ENCODE results near the gene A4GALT. TPM values are rescaled to one million over a fixed set of nuclear protein-coding genes. Genes with fewer than 3 reads are reported as not detected.

The A4GALT gene
- total and polyA plus RNA-seq, 10 of the 15 experiments (the other 5 are each of a cell fraction or from before 2014, with no cell fraction given) = 0.04 to 3.9 (median 2.3) TPM; not detected in 1

GRCh38 chr22:42714768-42715390 is 5.8 kb downstream of the A4GALT start (continued):
- TF ChIP-seq ZBTB33 (IDR thresholded peaks at IDR 0.05) (no peak), MYC (IDR thresholded peaks at IDR 0.05; ENCODE audit: insufficient read depth, insufficient read length, insufficient replicate concordance, low read length, severe bottlenecking) (no peak), ZNF24 (IDR thresholded peaks at IDR 0.05) (no peak), SMAD5 (IDR thresholded peaks at IDR 0.05; ENCODE audit: low read depth) (no peak), ZBTB40 (IDR thresholded peaks at IDR 0.05; ENCODE audit: borderline replicate concordance) (no peak), JUNB (IDR thresholded peaks at IDR 0.05) (no peak)
